GM19238 (cell line): ENCODE data around the gene UBE2E2.

Experiments used
- DNase-seq: peaks from one replicate; pipeline ENCODE4 v3.0.0; 2011; ENCODE audit warnings: low spot score; ENCODE audit not compliant: insufficient read length

Gene UBE2E2

GRCh38 chr3:23377928-23378672 lies 175.0 kb downstream of the UBE2E2 start:
- DNase-seq: no peak

- no peak for DNase-seq
Observed at GRCh38 chr3:23383875-23384274, 180.7 kb downstream of the UBE2E2 start.

GRCh38 chr3:23385327-23385726 lies 182.2 kb downstream of the UBE2E2 start:
- no peak for DNase-seq

GRCh38 chr3:23387286-23387918 lies 184.3 kb downstream of the UBE2E2 start:
- DNase-seq: no peak

- no peak for DNase-seq
Observed at GRCh38 chr3:23389089-23389488, 186.0 kb downstream of the UBE2E2 start.

- DNase-seq: no peak
Observed at GRCh38 chr3:23389686-23390085, 186.6 kb downstream of the UBE2E2 start.

GRCh38 chr3:23390446-23390845 lies 187.3 kb downstream of the UBE2E2 start:
- no peak for DNase-seq

GRCh38 chr3:23390989-23391553 lies 187.9 kb downstream of the UBE2E2 start:
- DNase-seq: no peak

- no peak for DNase-seq
Observed at GRCh38 chr3:23395115-23395514, 192.0 kb downstream of the UBE2E2 start.

- DNase-seq: no peak
Observed at GRCh38 chr3:23396746-23397145, 193.6 kb downstream of the UBE2E2 start.

GRCh38 chr3:23399221-23399620 lies 196.1 kb downstream of the UBE2E2 start:
- no peak for DNase-seq

GRCh38 chr3:23402728-23403492 lies 199.8 kb downstream of the UBE2E2 start:
- DNase-seq: no peak

GRCh38 chr3:23404246-23404645 lies 201.1 kb downstream of the UBE2E2 start:
- DNase-seq: no peak

- DNase-seq: no peak
Observed at GRCh38 chr3:23405081-23405480, 202.0 kb downstream of the UBE2E2 start.

- DNase-seq: no peak
Observed at GRCh38 chr3:23406601-23407000, 203.5 kb downstream of the UBE2E2 start.

- no peak for DNase-seq
Observed at GRCh38 chr3:23418026-23418425, 214.9 kb downstream of the UBE2E2 start.

GRCh38 chr3:23421811-23422516 lies 218.8 kb downstream of the UBE2E2 start:
- DNase-seq: no peak

- no peak for DNase-seq
Observed at GRCh38 chr3:23422517-23422851, 219.4 kb downstream of the UBE2E2 start.

- no peak for DNase-seq
Observed at GRCh38 chr3:23425410-23425809, 222.3 kb downstream of the UBE2E2 start.

GRCh38 chr3:23430781-23431398 lies 227.8 kb downstream of the UBE2E2 start:
- no peak for DNase-seq

GRCh38 chr3:23431764-23432163 lies 228.6 kb downstream of the UBE2E2 start:
- no peak for DNase-seq
